ENCODE results near the gene CTSD. TPM values are rescaled to one million over a fixed set of nuclear protein-coding genes. Genes with fewer than 3 reads are reported as not detected.

The CTSD gene
- total and polyA plus RNA-seq, 2 of the 8 experiments (the other 6 are each of a cell fraction or from before 2014, with no cell fraction given), result 169 to 173 TPM

GRCh38 chr11:1748636-1749394 is 14.9 kb downstream of the CTSD start (continued):
- TF ChIP-seq CHD7 (IDR thresholded peaks at IDR 0.05; ENCODE audit: insufficient replicate concordance, low read length) (no peak), POLR2AphosphoS5 (IDR thresholded peaks at IDR 0.05; ENCODE audit: low read depth, low read length) (no peak), EZH2 (IDR thresholded peaks at IDR 0.05; ENCODE audit: low read depth, low read length, severe bottlenecking) (peak; percentile 74), BRCA1 (IDR thresholded peaks at IDR 0.05; ENCODE audit: low read depth, low read length) (no peak), GABPA (IDR thresholded peaks at IDR 0.05; ENCODE audit: borderline replicate concordance, insufficient read depth, low read length) (no peak), ATF2 (IDR thresholded peaks at IDR 0.05; ENCODE audit: low read length) (no peak), SAP30 (IDR thresholded peaks at IDR 0.05; ENCODE audit: insufficient read depth, insufficient replicate concordance, low read length) (no peak), SIX5 (IDR thresholded peaks at IDR 0.05; ENCODE audit: low read depth, low read length) (no peak)
